OCI-M2 (cell line): ENCODE results near the gene NTNG2.
"Not testable (repeated sequence)": the region's sequence is repeated elsewhere in the genome, so short reads cannot be mapped to it uniquely, and the experiment has no call there.

Source experiments
- DNase-seq: peaks from one replicate; lab custom pipeline; 2025; ENCODE audit not compliant: unreplicated experiment; lab: John Stamatoyannopoulos, UW

Gene NTNG2, protein sequence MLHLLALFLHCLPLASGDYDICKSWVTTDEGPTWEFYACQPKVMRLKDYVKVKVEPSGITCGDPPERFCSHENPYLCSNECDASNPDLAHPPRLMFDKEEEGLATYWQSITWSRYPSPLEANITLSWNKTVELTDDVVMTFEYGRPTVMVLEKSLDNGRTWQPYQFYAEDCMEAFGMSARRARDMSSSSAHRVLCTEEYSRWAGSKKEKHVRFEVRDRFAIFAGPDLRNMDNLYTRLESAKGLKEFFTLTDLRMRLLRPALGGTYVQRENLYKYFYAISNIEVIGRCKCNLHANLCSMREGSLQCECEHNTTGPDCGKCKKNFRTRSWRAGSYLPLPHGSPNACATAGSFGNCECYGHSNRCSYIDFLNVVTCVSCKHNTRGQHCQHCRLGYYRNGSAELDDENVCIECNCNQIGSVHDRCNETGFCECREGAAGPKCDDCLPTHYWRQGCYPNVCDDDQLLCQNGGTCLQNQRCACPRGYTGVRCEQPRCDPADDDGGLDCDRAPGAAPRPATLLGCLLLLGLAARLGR

DNA sequence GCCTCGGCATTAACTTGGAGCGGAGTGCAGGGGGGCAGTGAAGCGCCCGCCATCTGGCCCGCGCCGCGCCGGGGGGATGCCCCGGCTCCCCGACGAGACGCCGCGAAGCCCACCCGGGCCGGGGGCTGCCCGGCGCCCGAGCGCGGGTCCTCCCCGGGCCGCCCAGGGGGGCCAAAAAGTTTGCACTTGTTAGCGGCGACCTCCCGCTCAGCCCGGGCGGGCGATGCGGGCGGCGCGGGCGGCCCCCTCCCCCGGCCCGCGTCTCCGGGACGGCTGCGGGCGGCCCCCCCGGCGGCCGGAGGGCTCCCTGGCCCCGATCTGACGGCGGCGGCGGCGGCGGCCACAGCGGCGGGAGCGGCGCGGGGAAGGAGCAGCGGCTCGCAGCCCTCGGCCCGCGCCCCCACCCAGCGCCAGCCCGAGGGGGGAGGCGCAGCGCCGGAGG, at the start of gene NTNG2:
Gene NTNG2 (plus strand): TSS at position 316 of the 442 bp plus-strand sequence. CDS start 4,774 bp downstream, outside the sequence.
- DNase-seq, result no peak

DNA sequence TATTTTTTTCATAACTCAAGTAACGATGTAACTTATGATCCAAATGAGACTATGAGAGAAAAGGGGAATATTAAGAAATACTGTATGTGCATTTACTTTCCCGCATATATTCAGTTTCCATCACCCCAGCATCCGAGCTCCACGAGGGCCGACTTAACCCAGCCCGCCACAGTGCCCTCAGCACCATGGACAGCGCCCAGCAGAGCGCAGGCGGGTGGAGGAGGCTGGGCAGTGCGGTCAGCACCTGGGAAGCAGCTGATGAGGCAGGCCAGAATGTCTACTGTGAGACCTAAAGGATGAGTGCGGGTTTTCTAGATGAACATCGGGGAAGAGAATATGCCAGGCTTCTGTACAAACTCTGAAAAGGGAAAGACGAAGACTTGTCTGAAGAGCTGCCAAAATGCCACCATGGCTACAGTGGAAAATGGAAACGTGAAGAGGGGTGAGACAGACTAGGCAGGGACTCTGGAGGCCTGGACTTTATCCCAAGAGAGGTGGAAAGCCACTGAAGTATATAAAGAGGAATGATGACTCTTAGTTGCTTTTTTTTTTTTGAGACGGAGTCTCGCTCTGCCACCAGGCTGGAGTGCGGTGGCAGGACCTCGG, 47.7 kb upstream of the NTNG2 start:
- DNase-seq, result no peak

DNA sequence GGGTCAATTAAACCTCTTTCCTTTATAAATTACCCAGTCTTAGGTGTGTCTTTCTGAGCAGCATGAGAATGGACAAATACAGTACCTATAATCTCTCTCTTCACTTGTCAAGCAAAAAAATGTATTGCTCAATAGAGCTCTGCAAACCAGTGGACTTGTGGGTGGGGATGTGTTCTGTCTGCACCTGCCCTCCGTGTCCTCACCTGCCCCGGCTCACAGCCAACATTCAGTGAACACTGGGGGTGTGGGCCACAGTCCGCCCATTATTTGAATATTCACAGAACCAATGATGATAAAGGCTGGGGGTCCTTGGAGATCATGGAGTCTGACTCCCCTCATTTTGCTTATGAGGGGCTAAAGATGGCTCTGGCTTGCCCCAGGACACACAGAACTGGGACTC, 45.3 kb upstream of the NTNG2 start:
- no peak for DNase-seq

DNA sequence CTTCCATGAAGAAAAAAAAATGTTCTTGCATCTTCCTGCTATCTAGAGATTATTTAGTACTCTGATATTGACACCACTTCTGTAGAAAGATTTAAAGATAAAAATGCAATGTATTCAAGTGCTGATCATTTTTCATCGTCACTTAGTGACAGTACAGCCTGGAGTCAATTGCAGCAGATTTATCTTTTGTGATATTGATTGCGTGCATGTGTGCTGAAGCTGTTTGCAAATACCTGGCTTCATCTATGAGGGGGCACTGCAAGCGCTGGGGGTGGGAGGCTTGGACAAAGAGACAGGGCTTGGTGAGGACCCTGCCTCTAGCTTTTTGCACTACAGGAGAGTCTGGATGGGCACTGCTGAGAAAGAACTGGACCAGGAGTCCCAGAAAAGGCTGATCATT, 44.2 kb upstream of the NTNG2 start:
- DNase-seq, result no peak

DNA sequence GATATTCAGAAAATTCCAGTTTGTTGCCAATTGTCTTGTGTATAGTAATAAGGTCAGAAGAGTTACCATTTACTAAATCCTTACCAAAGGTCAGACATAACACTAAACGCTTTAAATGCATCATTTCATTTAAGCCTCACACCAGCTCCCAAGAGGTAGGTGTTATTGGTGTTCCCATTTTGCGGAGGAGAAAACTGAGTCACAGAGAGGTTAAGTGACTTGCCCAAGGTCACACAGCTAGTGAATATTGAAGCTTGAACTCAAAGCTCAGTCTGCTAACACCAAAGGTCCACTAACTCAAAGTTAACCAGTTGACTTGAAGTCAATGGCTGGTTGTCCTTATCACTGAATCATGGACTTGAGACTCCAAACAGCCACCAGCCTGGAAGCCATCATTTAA, 40.8 kb upstream of the NTNG2 start:
- no peak for DNase-seq

DNA sequence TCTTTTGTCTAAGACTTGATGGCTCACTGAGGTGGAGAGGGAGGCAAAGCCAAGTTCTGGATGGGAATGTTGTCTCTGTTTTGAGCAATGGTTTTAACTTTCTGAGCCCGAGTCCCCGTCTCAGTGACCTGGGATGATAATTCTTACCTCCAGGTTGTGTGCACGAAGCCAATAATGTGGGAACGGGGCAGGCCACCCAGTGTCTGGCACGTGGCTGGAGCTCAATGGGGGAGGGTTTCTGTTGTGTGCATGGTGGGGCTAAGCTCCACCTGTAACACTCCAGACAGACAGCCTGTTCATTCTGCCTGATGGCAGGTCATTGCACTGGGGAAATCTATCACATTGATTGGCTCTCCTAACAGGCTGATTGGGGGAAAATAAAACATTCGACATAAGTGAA, 37.1 kb upstream of the NTNG2 start:
- no peak for DNase-seq

DNA sequence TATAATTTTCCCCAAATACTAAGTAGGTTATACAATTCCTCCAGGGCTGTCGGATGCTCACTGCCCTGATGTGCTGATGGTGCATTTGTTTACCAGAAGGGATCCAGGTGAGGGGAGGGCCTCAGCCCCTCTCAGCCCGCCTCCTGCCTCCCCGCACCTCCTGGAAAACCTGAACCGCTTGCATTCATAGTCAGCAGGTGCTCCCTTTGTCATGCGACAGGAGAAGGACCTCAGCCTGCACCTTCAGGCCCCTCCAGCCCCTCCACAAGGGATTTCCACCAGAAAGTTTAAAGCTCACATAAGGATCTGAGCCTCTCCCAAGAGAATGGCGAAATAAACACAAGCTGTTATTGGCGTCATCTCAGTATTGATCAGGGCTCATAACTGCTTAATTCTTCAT, 36.5 kb upstream of the NTNG2 start:
- no peak for DNase-seq

DNA sequence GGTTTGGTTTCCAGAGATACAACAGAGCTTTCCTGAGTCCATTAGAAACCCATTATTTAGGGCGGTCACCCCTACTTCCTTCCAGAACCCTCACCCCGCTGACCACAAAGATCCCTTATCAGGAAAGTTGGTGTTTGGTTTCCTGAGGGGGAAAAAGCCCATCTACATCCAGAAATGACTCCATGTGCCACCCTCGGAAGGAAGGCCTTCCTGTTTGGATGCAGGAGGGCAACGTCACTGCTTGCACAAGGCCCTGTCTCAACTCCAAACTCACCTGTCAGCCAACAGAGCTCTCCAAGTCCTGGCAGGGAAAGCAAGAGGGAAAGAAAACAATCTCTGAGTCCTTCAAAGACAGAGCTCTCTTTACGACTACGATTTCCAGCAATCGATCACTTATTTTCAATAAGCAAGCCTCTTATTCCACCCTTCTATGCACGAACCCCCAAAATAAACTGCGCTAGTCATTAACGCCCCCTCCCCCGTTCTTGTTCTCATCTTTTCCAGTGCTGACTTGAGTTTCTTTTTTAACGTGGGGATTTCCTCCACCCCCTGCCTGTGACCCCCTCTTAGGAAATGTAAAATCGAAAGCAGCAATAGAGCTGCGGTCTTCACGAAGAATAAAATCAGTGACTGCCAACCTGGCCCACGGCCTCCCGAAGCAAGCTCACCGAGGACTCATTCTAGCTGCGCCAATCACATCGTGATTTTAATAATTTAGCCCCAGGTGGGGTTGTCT, 35.7 kb upstream of the NTNG2 start:
- no peak for DNase-seq

DNA sequence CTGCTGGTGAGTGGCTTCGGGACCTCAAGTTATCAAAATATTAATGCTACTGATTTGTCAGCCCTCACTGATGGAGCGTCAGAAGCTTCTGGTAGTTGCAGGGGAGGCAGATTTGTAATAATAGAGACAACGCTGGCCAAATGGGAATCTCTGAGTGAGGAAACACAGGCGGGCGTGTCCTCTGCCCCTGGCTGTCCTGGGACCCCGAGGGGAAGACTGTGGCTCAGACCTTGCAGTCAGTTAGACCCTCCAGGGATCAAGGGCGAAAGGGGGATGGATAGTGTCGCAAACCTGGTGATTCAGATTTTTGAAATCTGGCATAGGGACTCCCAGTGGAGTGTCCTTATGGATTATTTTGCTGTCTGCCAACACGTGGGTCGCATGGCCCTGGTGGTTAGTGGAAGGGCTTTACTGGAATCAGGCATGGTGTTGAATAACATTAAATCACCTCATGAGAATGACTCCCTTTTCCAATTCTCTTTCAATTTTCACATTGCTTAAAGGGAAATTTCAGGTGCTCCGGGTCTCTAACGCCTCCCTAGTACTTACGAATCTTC, 35.1 kb upstream of the NTNG2 start:
- DNase-seq, result no peak

DNA sequence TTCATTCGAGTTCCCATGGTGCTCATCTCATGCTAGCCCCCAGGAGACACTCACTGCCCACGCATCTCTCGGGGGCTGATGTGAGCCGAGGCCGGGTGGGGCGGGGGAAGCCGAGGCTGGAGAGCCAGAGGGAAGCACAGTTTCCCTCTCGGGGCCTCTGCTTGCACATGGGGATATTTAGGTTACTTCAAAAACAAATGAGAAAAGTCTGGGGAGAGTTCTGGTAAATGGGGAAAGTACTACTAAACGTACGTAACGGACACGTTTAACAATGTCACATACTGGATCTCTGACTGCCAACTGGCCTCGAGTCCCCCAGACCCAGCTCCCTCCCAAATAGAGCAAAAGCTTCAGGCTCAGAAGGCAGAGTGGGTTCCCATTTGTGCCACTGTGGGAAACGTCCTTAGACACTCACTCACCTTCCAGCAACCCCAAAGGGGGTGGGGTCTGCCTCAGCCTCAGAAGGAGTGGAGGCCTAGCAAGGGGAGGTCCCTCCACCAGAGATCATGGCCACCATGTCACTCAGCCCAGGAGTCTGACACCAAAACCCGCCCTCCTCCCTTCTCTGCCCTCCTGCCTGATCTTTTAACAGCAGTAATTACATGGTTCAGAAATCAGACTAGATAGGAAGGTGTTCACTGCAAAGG, 33.8 kb upstream of the NTNG2 start:
- DNase-seq, result no peak

DNA sequence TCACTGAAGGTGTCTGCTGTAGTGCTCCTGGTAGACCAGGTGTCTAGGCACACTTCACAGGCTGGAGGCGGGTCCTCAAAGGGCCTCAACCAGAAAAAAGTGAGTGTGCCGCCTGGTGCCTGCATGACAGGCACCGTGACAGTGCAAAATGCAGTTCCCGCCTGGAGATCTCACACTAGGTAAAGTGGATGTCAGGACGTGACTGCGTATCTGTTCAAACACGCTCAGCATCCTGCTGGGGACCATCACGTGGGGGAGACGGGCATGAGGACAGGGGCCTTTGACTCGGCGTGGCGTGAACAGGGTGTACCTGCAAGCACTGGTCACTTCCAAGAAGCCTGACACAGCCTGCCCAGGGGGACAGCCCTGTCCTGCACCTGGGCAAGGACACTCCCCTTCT, 32.3 kb upstream of the NTNG2 start:
- no peak for DNase-seq

DNA sequence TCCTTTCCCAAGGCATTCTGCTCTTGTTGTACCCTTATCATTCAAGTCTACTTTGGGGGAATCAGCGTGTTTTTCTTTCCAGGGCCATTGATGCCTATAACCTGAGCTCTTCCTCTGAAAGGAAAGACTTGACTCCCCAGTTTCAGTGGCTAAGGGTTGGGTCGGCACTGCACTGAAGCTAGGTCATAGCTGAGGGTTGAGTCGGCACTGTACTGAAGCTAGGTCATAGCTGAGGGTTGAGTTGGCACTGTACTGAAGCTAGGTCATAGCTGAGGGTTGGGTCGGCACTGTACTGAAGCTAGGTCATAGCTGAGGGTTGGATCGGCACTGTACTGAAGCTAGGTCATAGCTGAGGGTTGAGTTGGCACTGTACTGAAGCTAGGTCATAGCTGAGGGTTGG, 27.8 kb upstream of the NTNG2 start:
- DNase-seq, result not testable (repeated sequence)

DNA sequence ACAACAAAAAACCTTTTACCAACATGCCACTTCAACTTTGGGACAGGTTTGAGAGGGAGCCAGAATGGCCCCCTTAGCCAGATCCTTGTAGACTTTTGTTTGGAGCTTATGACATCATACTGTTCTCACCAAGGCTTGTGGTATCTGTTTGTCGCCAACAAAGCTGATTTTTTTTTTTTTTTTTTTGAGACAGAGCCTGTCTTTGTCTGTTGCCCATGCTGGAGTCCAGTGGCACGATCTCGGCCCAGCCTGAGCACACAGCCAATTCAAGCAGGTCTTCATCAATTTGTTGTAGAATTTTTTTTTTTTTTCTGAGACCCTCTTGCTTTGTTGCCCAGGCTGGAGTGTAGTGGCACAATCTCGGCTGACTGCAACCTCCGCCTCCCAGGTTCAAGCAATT, 26.4 kb upstream of the NTNG2 start:
- DNase-seq, result no peak

DNA sequence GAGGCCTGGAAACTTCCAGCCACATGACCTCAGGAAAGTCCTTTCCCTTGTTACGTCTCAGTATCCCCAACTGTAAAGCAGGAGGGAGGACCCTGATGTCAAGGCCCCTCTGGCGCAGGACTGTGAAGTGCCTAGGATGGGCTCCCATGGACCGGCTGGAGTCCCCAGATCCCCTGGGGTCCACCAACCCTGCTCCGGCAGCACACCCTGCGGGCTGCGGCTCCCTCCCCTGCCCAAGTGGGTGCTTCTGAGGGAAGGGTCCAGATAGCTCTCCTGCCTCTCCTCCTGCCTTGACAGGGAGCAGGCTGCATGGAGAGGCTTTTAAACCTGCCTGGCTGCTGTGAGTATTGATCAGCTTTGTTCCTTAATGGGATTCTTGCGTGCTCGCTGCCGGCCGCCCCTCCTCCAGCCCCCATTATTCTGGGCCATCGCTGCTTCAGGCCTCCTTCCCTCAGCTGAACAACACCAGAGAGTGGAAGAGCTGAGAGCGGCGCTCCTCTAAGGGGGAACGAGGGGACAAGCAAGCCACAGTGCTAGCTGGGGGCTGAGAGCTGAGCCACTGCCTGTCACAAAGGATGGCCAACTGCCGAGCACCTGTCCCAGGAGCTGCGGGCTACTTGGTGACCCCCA, 25.6 kb upstream of the NTNG2 start:
- DNase-seq, result no peak

DNA sequence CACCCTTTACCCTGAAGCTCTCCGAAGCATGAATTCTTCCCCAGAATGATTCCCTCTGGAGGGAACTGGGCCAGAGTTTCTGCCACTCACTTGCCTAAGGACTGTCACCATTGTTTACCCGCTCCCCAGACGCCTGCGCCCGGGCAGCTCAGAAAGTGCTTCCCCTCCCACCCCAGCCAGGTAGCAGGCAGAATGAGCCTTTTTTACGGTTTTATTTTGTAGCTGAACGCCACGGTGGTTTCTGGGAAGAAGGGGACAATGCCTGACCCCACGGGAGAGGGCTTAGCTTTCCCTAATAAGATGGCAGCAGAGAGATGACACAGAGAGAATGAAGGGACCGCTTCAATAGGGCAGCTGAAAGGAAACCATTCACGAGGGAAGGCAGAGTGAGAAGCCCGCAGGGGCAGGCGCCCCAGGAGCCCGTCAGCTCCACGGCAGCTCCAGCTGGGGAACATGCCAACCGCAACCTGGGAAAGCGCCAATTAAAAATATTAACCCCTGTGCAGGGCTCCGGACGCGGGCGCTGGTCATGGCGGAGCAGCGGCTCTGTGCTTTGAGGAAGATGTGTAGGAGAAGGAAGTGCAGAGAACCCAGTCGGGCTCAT, 20.4 kb upstream of the NTNG2 start:
- DNase-seq, result no peak

DNA sequence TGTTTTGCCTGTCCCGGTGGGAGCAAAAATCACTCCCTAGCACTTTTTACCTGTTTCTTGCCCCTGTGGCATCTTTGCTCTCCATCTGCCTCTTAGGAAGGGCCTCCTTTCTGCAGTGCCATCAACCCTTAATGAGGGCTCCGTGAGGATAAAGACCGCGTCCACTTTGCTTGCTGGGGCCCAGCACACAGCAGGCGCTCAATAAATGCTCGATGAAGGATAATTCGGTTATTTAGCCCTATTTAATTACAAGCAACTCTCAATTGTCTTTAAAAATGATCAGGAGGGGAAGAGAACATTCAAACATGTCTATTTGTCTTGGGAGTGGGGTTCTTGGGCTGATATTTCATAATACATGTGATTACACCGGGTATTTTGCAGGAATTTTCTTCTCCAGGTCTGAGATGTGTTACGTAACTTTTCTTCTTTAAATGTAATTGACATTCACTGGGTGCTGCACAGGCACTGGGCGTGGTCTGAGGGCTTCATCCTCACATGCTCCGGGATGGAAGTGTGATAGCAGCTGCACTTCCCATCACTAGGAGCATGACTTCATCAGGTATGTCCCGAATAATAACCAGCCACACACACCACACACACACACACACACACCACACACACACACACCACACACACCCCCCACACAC, 19.8 kb upstream of the NTNG2 start:
- DNase-seq, result no peak

DNA sequence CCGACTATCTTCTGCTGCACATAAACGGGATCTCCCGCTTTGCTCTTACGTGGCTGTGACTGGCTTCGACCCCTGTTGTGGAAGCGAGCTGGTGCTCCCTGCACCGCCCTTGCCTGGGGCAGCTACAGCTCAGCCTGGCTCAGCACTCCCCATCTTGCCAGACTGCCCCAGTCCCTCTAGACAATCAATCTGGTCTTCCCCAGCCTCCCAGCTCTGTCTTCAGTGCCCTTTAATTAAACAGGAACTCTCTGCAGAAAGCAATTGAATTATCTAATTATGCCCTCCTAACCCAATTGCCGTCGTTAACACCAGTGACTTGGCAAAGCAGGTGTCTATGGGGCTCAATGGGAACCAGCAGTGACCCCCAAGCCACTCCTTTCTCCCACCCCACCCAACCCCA, 18.9 kb upstream of the NTNG2 start:
- no peak for DNase-seq

DNA sequence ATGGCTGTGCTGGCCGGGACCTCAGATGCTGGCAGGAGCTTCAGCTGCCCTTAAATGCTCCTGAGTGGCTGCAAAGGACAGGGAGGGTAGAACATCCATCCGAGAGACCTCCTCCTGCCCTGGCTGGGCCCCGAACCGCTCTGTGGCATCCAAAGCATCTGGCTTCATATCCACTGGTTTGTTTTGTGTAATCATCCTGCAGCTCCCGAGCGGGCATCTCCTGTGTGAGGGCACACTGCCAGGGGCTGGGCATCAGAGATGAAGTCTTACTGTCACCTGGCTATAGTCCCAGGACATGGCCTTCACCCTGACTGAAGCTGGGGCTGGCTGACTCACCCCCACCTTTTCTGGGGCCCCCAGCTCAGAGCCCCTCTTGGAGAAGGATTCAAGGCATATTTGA, 18.5 kb upstream of the NTNG2 start:
- no peak for DNase-seq

DNA sequence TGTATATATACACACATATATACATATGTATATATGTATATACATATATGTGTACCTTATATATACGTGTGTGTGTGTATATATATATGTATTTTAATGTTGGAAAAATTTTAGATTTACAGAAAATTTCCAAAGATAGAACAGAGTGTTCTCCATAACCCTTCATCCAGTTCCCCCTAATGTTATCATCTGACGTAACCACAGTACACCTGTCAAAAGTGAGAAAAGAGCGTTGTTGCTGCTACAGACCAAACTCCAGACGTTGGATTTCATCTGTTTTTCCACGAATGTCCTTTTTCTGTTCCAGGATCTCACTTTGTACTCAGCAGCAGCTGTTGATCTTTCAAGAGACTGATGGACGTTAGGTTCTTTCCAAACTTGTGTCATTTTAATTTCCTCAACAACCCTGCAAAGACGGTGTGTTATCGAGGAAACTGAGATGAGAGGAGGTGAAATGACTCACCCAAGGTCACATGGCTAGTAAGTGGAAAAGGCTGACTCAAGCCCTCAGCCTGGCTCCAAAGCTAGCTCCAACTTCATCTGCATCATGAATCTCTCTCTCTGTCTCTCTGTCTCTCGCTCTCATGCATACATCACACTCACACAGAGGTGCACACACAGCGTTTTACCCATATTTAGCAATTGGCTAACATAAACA, 17.0 kb upstream of the NTNG2 start:
- no peak for DNase-seq
